Measurements from ENCODE around the gene FHIT. TPM values are rescaled to one million over a fixed set of nuclear protein-coding genes. Genes with fewer than 3 reads are reported as not detected.

The FHIT gene
- total and polyA plus RNA-seq, 10 of the 15 experiments (the other 5 are each of a cell fraction or from before 2014, with no cell fraction given) = 4.2 to 14.9 (median 9.4) TPM

- TF ChIP-seq GATAD2B (conservative IDR thresholded peaks at IDR 0.05; ENCODE audit: low read depth) (no peak), JUNB (IDR thresholded peaks at IDR 0.05) (no peak), SUPT20H (IDR thresholded peaks at IDR 0.05; ENCODE audit: borderline replicate concordance, control insufficient read depth, low read depth, low read length) (no peak), HCFC1 (IDR thresholded peaks at IDR 0.05; ENCODE audit: low read length) (no peak), BHLHE40 (IDR thresholded peaks at IDR 0.05; ENCODE audit: borderline replicate concordance in 1 of 2, low read depth in 2 of 2, low read length in 1 of 2) (no peak)
Observed at GRCh38 chr3:61177450-61177849, 73.8 kb downstream of the FHIT start (continued).

DNA sequence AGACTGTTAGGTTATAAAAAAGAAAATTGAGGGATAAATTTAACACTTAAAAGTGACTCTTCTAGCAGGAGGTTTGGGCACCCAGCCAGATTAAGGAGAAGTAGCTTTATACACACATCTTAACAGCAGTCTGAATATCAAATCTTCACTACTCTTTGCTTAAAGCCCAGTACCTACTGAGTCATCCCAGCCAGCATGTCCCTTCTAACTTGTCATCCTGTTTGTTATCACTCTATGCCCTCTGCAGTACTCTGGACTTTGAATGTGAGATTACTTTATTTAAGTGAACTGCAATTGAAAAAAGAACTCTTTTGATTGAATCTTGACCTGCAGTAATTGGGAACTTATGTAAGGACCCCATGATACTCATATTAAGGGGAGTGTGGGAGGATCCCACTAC is 77.6 kb downstream of the FHIT start:
- SMC1A ChIA-PET (ENCODE audit: uncharacterized antibody, unreplicated experiment) = interaction anchor here (0.7 to 1.5 kb wide), 3 partner anchors 22 to 75 kb away, joined by 3 to 6 read pairs (median 3); no protein-coding TSS in a partner anchor
- no TSS peak for BruUV-seq (replicated peaks)

More for the DNA sequence above, 77.6 kb downstream of the FHIT start:
- Histone ChIP-seq H4K20me1 (ENCODE audit: control insufficient read depth, insufficient read depth) (no peaks in the 10 kb centered on the region), H2AFZ (ENCODE audit: control insufficient read depth, low read depth, low read length) (no peak overlapping the region), H3K36me3 (ENCODE audit: control insufficient read depth in 2 of 2, insufficient read depth in 2 of 2, low read length in 1 of 2) (no peaks in the 10 kb centered on the region), H3K27me3 (replicated peaks in 1 of 2; ENCODE audit: control insufficient read depth in 2 of 2, insufficient read depth in 2 of 2, low read length in 1 of 2) (no peaks in the 10 kb centered on the region), H3K9ac (ENCODE audit: control insufficient read depth, insufficient read depth, low read length) (no peak overlapping the region), H3K27ac (ENCODE audit: control insufficient read depth, insufficient read depth) (no peak overlapping the region), H3K79me2 (ENCODE audit: control insufficient read depth, insufficient read depth, low read length) (no peaks in the 10 kb centered on the region), H3K9me3 (replicated peaks; ENCODE audit: control insufficient read depth, insufficient read depth, low read length) (no peaks in the 10 kb centered on the region), H3K4me1 (ENCODE audit: control insufficient read depth, insufficient read depth, low read length) (peaks cover 5% of the 10 kb centered on the region), H3K4me3 (no peak overlapping the region), H3K4me2 (ENCODE audit: control insufficient read depth, insufficient read depth) (no peak overlapping the region)
- in situ Hi-C loops (cut with MboI) (no loop called here), intact Hi-C loops (cut with micrococcal nuclease; ENCODE audit: unreplicated experiment) (no loop called here)
- no peak for DNase-seq (ENCODE audit: low read depth, low spot score)
- ChIA-PET POLR2A (no interaction called here), CTCF (interaction anchor here (0.6 to 2.0 kb wide), 2 partner anchors 22 to 1067 kb away, joined by 3 to 7 read pairs; no protein-coding TSS in a partner anchor), RAD21 (ENCODE audit: unreplicated experiment) (interaction anchor here (0.6 to 1.5 kb wide), 5 partner anchors 22 to 1304 kb away, joined by 3 read pairs; no protein-coding TSS in a partner anchor)
- no peak for TF ChIP-seq NR2C2 (IDR thresholded peaks at IDR 0.05; ENCODE audit: borderline replicate concordance, control insufficient read depth, insufficient read length, low read depth)
- TF ChIP-seq TCF7 (IDR thresholded peaks at IDR 0.05; ENCODE audit: borderline replicate concordance) = no peak
- TF ChIP-seq HDAC6 (IDR thresholded peaks at IDR 0.05; ENCODE audit: unreplicated experiment) = no peak
- TF ChIP-seq CHD4 (IDR thresholded peaks at IDR 0.05) = no peak
- ATAC-seq = peak; percentile 67
- FAIRE-seq = no peak
